B cell (primary cell): ENCODE data around the gene IL1F10. TPM values are rescaled to one million over a fixed set of nuclear protein-coding genes. Genes with fewer than 3 reads are reported as not detected.

Experiments
- ATAC-seq: fragments of 200-7000 bp; cut with Tn5 transposase; one replicate; pipeline ENCODE4 v1.10.0; 2021; ENCODE audit warnings: low read depth, mild to moderate bottlenecking, moderate number of reproducible peaks, moderate library complexity
- CTCF ChIA-PET: fragments of 350-600 bp; sonication (Branson Sonifier 250); formaldehyde crosslinking; loops from one replicate; lab custom pipeline; 2021; ENCODE audit warnings: antibody characterized with exemption, inconsistent platforms; lab: Charles Lee
- POLR2A ChIA-PET: fragments of 350-600 bp; sonication (Branson Sonifier 250); formaldehyde crosslinking; loops from one replicate; lab custom pipeline; 2021; ENCODE audit warnings: antibody characterized with exemption; lab: Charles Lee
- DNase-seq: peaks from one replicate; pipeline ENCODE4 v3.0.0; 2013
- H2AFZ ChIP-seq: 2 replicates; pipeline ENCODE4 v1.6.1; 2012; ENCODE audit warnings: mild to moderate bottlenecking, low read depth, low read length; ENCODE audit not compliant: insufficient read depth, poor library complexity, severe bottlenecking
- H3K27ac ChIP-seq, 2 donors: 1 replicate in 1 of 2; 2 replicates in 1 of 2; pipeline ENCODE4 v1.5.1; 2012 to 2013; ENCODE audit warnings: low read length in 2 of 2, mild to moderate bottlenecking in 2 of 2, moderate library complexity in 1 of 2
- H3K27me3 ChIP-seq, 4 experiments: fragments of 200-600 bp in 1 of 4; sonication (generic) in 1 of 4; replicated peaks in 1 of 4; 1 replicate in 2 of 4; 2 replicates in 2 of 4; pipeline versions ENCODE4 v1.6.1 to v1.7.0; 2013 to 2016; ENCODE audit warnings: low read length in 3 of 4, mild to moderate bottlenecking in 2 of 4, mixed read lengths in 1 of 4, moderate library complexity in 1 of 4; ENCODE audit not compliant: insufficient read depth in 4 of 4, control insufficient read depth in 3 of 4; ENCODE audit errors: control extremely low read depth in 1 of 4
- H3K36me3 ChIP-seq, 2 experiments: replicated peaks in 1 of 2; 1 replicate in 1 of 2; 2 replicates in 1 of 2; pipeline versions ENCODE4 v1.6.1 to v1.7.1; 2013; ENCODE audit warnings: low read length in 1 of 2; ENCODE audit not compliant: insufficient read depth in 2 of 2, control insufficient read depth in 1 of 2; ENCODE audit errors: control extremely low read depth in 1 of 2, extremely low read depth in 1 of 2
- H3K4me1 ChIP-seq, 2 donors: fragments of 200-600 bp in 1 of 2; sonication (generic) in 1 of 2; 1 replicate in 1 of 2; 2 replicates in 1 of 2; pipeline versions ENCODE4 v1.5.1 to v1.6.1; 2013 to 2017; ENCODE audit warnings: low read length in 2 of 2; ENCODE audit not compliant: control insufficient read depth in 2 of 2, insufficient read depth in 2 of 2
- H3K4me2 ChIP-seq: replicated peaks from 2 replicates; pipeline ENCODE3; 2012; ENCODE audit warnings: mild to moderate bottlenecking, low read depth, low read length; ENCODE audit not compliant: poor library complexity, severe bottlenecking
- H3K4me3 ChIP-seq, 5 experiments: fragments of 200-600 bp in 1 of 5; sonication (generic) in 1 of 5; 1 replicate in 3 of 5; 2 replicates in 2 of 5; pipeline versions ENCODE4 v1.5.1 to v1.7.0; 2011 to 2016; ENCODE audit warnings: low read length in 4 of 5, mild to moderate bottlenecking in 4 of 5, low read depth in 2 of 5, control low read depth in 1 of 5, moderate library complexity in 1 of 5; ENCODE audit not compliant: insufficient read depth in 1 of 5; ENCODE audit errors: control extremely low read depth in 1 of 5, extremely low read depth in 1 of 5
- H3K79me2 ChIP-seq: fragments of 200-600 bp; sonication (generic); one replicate; pipeline ENCODE4 v1.6.0; 2016; ENCODE audit warnings: low read length; ENCODE audit not compliant: control insufficient read depth, insufficient read depth
- H3K9ac ChIP-seq: fragments of 200-600 bp; sonication (generic); 2 replicates; pipeline ENCODE4 v1.6.1; 2017; ENCODE audit warnings: mild to moderate bottlenecking, low read length, moderate library complexity
- H3K9me3 ChIP-seq, 3 donors: one replicate each; pipeline versions ENCODE4 v1.6.1 to v1.7.1; 2013; ENCODE audit warnings: low read length in 2 of 3; ENCODE audit not compliant: control insufficient read depth in 2 of 3, insufficient read depth in 1 of 3; ENCODE audit errors: control extremely low read depth in 1 of 3
- H4K20me1 ChIP-seq: 2 replicates; pipeline ENCODE4 v1.6.0; 2012; ENCODE audit warnings: mild to moderate bottlenecking, low read length; ENCODE audit not compliant: insufficient read depth, control insufficient read depth, poor library complexity, severe bottlenecking
- H3K27ac Mint-ChIP-seq: one replicate; pipeline ENCODE4 v1.8.0; 2021; ENCODE audit warnings: mixed read lengths
- H3K27me3 Mint-ChIP-seq: one replicate; pipeline ENCODE4 v1.8.0; 2021; ENCODE audit warnings: mixed read lengths
- H3K4me1 Mint-ChIP-seq: one replicate; pipeline ENCODE4 v1.8.0; 2021; ENCODE audit warnings: mixed read lengths
- H3K4me3 Mint-ChIP-seq: one replicate; pipeline ENCODE4 v1.8.0; 2021; ENCODE audit warnings: mixed read lengths
- H3K9me3 Mint-ChIP-seq: one replicate; pipeline ENCODE4 v1.8.0; 2022; ENCODE audit warnings: mixed read lengths; ENCODE audit not compliant: insufficient read depth
- CTCF ChIP-seq: fragments of 200-600 bp; IDR thresholded peaks from one replicate; pipeline ENCODE4 v1.8.0; 2022; ENCODE audit warnings: antibody characterized with exemption, mild to moderate bottlenecking
- EZH2 ChIP-seq: IDR thresholded peaks from 2 replicates; pipeline ENCODE4 v1.6.1; 2012; ENCODE audit warnings: borderline replicate concordance, low read depth, mild to moderate bottlenecking, moderate library complexity, low read length; ENCODE audit not compliant: insufficient read depth, poor library complexity, severe bottlenecking
- WGBS: methylation state at CpG from one replicate; pipeline ENCODE4 v1.1.5; 2013; ENCODE audit warnings: missing lambda C conversion rate; ENCODE audit not compliant: insufficient coverage; 5-methylcytosine and 5-hydroxymethylcytosine counted together
- intact Hi-C: fragments of 100-400 bp; cut with micrococcal nuclease; formaldehyde crosslinking; loops from one replicate; pipeline ENCODE4 v1.10.0; 2022
- polyA plus RNA-seq: library from polyadenylated mRNA; depleted of rRNA; stranded (reverse); fragments of >200 nt; gene quantifications from 2 replicates; pipeline ENCODE4 v1.2.3, GENCODE V29; 2012
- total RNA-seq, 2 donors: library from RNA; stranded (reverse); fragments of 120-200 nt in 1 of 2; gene quantifications; 1 replicate in 1 of 2; 2 replicates in 1 of 2; pipeline versions ENCODE4 v1.2.3 to v1.2.4, GENCODE V29; 2013 to 2022

Gene IL1F10
- total and polyA plus RNA-seq, 2 donors (not counting 1 experiment from before 2014, with no cell fraction given): not detected

DNA sequence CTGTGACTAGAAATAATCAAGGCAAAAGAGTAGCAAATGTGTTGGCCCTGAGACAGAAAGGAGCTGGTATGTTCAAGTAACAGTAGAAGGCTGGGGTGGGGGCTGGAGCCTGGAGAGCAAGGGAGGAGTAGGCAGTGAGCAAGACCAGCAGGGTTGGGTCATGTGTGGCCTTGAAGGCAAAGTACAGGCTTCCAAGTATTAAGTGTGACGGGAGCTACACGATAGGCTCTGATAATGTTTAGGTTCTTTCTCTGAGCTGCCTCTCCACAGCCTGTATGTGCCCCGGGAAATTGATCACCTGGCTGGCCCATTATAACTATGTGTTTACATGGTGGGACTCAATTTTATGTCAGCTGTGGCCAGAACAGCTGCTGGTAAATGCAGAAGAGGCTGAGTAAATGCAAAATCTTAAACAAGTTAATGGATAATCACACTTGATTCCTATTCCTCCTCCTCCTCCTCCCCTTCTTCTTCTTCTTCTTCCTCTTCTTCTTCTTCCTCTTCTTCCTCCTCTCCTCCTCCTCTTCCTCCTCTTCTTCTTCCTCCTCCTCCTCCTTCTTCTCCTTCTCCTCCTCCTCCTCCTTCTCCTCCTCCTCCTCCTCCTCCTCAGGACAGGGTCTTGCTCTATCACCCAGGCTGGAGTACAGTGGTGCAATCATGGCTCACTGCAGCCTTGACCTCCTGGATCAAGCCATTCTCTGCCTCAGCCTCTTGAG, 9.3 kb downstream of the IL1F10 start:
- no peaks in the 10 kb centered on the region for H3K9me3 Mint-ChIP-seq
- ChIA-PET CTCF (interaction anchor here (1.0 to 1.7 kb wide), 3 partner anchors 9 to 61 kb away, joined by 3 to 5 read pairs (median 4); no protein-coding TSS in a partner anchor), POLR2A (no interaction called here)
- no peak overlapping the region for H3K27ac Mint-ChIP-seq
- ATAC-seq: no peak
- 100% methylated on average over 2 of the region's 3 CpGs for WGBS
- Histone ChIP-seq H2AFZ (no peak overlapping the region), H3K4me1 (no peaks in the 10 kb centered on the region), H3K4me3 (no peak overlapping the region), H3K27me3 (peaks cover 0 to 17% (median 3%) of the 10 kb centered on the region in 4 experiments), H3K27ac (no peak overlapping the region), H3K4me2 (no peak overlapping the region), H3K9ac (no peak overlapping the region), H3K79me2 (no peaks in the 10 kb centered on the region), H4K20me1 (no peaks in the 10 kb centered on the region), H3K36me3 (no peaks in the 10 kb centered on the region), H3K9me3 (no peaks in the 10 kb centered on the region)
- no peak for DNase-seq
- no peak overlapping the region for H3K4me3 Mint-ChIP-seq
- no peaks in the 10 kb centered on the region for H3K4me1 Mint-ChIP-seq
- H3K27me3 Mint-ChIP-seq: peaks cover 42% of the 10 kb centered on the region
- no peak for TF ChIP-seq EZH2
- no peak for TF ChIP-seq CTCF
- intact Hi-C loops: no loop called here

GRCh38 chr2:113077921-113078320, 10.2 kb downstream of the IL1F10 start:
- Histone ChIP-seq H4K20me1 (no peaks in the 10 kb centered on the region), H3K9ac (no peak overlapping the region), H3K27me3 (peaks cover 0 to 17% (median 4%) of the 10 kb centered on the region in 4 experiments), H3K36me3 (no peaks in the 10 kb centered on the region), H3K4me3 (no peak overlapping the region), H2AFZ (no peak overlapping the region), H3K4me1 (no peaks in the 10 kb centered on the region), H3K4me2 (no peak overlapping the region), H3K27ac (no peak overlapping the region), H3K9me3 (no peaks in the 10 kb centered on the region), H3K79me2 (no peaks in the 10 kb centered on the region)
- Mint-ChIP-seq H3K27me3 (peaks cover 41% of the 10 kb centered on the region), H3K4me1 (no peaks in the 10 kb centered on the region), H3K9me3 (no peaks in the 10 kb centered on the region), H3K4me3 (no peak overlapping the region), H3K27ac (no peak overlapping the region)
- intact Hi-C loops: no loop called here
- CTCF ChIA-PET: interaction anchor here (0.8 to 1.7 kb wide), 3 partner anchors 10 to 60 kb away, joined by 3 to 5 read pairs (median 4); no protein-coding TSS in a partner anchor
- TF ChIP-seq CTCF (no peak), EZH2 (no peak)
- POLR2A ChIA-PET: no interaction called here
- no peak for ATAC-seq
- no peak for DNase-seq
- 64% methylated on average over 1 of the region's 1 CpG for whole genome bisulfite sequencing
